ENCODE measurements around the gene KCNB1.

KCNB1 gene

DNA sequence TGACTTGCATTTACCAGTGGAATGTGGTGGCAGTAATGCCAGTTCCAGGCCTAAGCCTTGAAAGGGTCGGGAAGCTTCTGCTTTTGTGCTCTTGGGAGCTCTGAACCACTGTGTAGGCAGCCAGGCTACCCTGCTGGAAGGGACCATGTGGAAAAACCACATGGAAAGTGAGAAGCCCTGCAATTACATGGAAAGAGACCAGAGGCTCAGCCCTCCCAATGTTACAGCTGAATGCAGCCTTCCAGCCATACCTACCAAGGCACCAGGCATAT is 14.9 kb upstream of the KCNB1 start:
- no peak for DNase-seq (ENCODE audit: low read depth)

DNA sequence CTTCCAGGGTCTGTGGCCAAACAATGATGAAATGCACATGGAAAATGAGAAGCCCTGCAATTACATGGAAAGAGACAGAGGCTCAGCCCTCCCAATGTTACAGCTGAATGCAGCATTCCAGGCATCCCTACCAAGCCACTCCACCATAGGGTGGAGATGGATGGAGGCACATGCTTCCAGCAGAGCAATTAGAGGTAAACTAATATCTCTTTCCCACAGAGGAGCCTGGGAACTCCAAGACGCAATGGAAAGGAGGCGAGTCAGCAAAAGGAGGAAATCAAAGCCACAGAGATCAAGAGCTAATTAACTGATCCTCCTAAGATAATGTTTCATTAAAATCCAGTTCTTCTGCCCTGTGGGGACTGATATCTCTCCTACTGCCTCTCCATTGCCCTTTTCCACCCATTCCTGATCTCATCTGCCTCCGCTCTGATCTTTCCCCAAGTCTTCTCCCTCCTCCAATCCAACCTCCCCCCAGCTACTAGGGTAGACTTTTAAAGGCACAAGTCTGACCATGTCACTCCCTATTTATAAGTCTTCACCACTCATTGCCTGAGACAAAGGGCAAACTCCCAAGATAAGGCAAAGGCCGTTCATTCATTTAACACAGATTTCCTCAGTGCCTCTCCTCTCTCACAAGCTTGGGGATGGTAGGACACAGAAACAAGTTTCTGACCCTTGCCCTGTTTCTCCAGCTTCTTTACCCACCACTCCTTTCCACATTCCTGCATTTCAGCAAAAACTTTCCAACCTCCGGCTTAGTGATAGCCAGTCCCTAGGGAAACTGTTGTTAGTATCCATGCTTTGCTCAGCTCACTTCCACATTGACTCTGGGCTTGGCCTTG is 14.3 kb upstream of the KCNB1 start:
- DNase-seq (ENCODE audit: low read depth) = no peak

DNA sequence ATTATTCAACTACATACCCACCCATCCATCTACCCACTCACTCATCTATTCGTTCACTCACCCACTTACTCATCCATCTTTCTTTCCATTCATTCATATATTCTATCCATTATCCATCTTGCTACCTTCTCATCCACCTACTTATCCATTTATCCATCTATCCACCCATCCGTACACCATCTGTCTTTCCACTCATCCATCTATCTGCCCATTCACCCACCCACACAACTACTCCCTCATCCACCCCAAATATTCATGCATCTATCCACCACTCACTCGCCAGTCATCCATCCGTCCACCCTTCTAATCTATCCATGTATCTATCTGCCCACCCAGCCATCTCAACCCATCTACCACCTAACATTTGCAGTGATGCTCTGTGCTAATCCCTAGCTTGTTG is 13.6 kb upstream of the KCNB1 start:
- no peak for DNase-seq (ENCODE audit: low read depth)

DNA sequence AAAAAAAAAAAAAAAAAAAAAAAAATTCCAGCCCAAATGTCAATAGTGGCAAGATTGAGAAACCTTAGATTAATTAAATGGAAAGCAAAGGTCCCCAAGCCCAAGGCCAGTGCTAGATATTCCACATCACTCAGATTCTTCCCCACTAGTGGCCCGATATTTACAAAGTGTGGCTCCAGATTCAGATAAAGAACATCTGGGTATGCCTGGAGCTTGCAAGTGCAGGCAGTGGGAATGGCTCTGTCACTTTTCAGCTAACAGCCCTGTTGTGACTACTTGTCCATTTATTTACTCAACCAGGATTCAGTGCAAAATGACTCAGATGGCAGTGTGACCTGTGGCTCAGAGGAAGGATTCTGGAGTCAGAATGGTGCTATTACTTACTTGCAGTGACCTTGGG is 8.2 kb upstream of the KCNB1 start:
- no peak for DNase-seq (ENCODE audit: low read depth)

DNA sequence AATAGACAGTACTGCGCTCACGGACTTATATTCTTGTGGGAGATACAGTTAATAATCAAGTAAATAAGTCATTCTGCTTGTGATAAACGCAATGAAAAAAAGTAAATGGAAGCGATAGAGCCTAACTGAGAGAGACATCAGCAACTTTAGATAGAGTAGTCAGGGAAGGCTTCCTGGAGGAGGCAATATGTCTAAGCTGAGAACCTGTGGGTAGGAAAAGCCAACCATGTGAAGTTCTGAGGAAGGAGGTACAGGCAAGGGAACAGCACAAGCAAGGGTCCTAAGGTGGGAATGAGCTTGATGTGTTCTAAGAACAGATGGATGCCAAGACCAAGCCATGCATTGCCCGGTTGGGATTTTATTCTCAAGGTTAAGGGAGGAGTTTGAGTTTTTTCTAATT is 7.2 kb upstream of the KCNB1 start:
- DNase-seq (ENCODE audit: low read depth) = no peak

DNA sequence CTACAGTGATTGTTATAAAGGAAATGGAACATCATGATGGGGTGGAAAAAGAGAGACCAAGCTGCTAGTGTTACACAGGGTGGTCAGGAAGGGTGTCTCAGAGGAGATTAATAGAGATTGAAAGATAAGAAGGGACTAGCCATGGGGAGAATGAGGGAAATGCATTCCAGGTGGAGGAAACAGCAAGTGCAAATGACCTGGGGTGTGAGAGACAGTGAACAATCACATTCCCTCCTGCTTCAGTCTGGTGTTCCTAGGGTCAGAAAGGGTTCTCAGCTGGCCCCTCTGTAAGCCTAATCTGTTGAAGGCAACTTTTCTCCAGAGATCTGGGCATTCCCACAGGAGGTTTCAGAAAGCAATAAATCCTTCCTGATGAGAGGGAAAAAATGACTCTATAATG is 3.6 kb upstream of the KCNB1 start:
- DNase-seq (ENCODE audit: low read depth) = no peak

DNA sequence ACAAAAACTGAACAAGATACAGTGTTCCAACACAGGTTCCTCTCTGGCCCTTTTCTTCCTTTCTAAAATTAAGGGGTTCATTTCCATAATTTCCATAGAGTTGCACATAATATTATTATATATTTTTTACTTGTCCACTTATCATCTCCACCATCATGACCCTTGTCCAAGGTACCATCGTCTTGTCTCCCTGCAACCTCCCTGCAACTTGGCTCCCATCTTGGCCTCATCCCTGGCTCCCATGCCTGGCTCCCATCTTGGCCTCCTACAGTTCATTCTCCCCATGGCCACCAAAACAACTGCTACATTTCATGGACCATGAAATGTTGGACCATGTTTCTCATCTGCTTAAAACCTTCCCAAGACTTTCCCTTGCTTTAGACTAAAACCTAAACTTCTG is 3.1 kb upstream of the KCNB1 start:
- no peak for DNase-seq (ENCODE audit: low read depth)

DNA sequence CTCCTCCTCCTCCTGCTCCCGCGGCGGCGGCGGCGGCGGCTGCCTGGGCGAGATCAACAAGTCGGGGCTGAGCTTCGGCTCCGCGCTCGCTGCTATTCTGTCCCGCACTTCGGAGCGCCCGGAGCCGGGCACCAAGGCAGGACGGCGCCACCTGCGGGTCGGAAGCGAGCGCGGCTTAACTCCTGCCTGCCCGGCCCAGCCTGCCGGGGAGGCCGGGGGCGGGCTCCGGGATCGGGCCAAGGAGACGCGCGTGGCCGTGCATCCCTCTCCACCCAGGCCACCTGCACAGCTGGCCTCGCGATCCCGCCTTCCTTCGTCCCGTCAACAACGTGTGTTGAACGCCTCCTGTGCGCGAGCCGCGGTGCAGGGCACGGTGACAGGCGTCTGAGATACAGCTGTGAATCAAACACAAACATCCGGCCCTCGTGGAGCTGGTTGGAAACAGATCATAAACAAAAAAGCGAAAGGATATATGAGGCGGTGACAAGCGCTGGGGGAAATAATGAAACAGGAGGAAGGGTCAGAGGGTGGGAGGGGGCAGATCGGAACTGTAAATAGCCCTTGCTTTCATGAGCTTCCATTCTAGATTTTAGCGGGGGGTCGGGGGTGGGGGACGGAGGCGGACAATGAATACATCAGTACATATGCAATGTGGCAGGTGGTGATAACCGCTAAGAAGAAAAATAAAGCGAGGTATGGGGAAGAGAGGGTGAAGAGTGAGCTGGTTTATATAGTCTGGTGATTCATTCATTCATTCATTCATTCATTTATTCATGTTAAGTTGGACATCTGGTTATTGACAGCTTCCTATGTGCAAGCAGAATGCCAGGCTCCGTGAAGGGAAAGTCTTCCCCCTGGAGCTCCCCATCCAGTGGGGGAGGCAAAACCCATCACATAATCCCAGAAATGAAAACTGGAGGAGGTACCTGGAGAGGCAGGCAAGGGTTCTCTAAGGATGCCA is 2.0 kb upstream of the KCNB1 start:
- no peak for DNase-seq (ENCODE audit: low read depth)

DNA sequence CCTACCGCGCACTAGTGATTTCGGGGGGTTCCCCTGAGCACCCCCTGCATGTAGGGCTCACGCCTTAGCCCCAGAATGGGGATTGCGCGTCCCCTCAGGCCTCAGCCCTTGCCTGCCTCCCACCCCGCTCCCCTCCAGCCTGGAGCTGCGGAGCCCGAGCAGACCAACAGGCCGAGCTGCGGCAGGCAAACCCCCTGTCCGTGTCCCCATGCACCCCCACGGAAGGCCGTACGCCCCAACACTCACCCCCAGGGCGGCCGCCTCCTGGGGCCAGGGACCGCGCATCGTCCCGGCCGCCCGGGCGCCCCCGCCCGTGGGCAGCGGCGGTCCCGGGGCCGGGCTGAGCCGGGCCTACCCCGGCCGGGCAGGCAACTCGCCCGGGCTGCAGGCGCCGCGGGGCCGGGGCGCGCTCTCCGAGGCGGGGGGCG is 1.2 kb upstream of the KCNB1 start:
- no peak for DNase-seq (ENCODE audit: low read depth)

DNA sequence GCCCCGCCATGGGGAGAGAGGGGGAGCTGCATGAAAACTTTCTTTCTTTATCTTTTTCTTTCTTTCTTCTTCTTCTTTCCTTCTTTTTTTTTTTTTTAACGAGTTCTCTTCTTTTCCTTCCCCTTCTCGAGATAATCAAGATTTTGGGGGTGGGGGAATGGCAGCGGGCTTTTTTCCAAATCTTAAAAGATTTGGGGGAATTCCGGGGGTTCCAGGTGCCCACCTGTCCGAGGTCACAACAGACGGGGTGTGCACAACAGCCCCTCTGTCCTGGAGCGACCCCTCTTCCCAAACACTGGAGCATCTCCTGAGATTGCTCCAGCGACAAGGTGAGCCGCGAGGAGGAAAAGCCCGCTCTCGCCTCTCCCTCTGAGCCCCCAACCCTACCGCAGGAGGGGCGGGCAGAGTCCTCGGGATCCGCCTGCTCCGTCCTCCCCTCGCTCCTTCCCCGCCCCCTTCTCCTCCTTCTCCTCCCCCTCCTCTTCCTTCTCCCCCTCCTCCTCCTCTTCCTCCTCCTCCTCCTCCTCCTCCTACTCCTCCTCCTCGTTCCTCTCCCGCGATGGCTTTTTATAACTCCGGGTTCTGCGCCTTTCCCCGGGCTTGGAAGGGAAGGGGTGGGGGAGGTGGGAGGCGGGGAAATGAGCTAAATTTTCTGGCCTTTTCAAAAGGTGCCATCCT is 689 bp upstream of the KCNB1 start:
- no peak for DNase-seq (ENCODE audit: low read depth)

DNA sequence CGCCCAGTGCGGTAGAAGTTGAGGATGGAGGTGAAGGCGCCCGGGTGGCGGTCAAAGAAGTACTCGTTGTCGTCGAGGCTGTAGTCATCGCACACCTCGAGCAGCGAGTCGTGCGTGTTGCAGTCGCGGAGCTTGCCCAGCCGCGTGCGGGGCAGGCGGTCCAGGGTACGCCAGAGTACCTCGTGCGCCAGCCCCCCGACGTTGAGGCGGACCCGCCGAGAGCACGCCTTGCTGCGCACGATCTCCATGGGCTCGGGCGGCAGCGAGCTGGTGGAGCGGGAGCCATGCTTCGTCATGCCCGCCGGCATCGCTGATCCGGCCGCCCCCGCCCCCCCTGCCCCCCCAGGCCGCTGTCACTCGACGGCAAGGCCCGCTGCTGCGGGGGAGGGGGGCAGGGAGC is 295 bp downstream of the KCNB1 start:
- no peak for DNase-seq (ENCODE audit: low read depth)

DNA sequence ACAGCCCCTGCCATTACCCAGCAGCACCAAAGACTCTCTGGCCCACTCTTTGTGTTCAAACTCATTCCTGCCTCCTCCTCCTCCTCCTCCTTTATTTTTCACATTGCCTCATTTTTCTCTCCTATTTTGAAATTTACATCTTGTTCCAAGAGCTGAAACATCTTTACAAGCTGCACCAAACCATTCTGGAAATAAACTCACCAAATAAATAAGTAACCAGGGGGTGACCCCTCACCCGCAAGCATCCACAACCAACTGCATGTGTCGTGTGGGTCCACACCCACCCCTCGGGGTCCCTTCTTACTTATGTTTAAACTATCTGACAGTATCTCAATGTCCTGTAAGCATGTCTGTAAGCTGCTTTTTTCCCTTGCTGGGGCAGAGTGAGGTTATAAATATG is 1.4 kb downstream of the KCNB1 start:
- no peak for DNase-seq (ENCODE audit: low read depth)

DNA sequence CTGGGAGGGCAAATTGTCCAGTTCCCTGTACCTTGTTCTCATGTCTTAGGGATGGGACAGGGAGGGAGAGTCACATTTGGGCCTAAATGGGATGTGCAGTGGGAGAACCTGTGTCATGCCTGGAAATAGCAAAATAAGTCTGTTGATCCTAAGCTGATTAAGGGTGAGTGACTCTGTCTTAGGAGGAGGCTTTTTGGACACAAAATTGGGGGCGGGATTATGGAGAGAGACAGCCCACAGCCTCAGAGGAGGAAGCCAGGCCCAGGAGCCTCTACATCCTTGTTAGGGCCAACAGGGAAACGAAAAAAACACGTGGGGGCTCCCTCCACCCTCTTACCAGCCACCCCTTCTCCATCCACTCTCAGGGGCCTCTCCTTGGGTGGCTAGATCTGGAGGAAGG is 2.2 kb downstream of the KCNB1 start:
- no peak for DNase-seq (ENCODE audit: low read depth)

DNA sequence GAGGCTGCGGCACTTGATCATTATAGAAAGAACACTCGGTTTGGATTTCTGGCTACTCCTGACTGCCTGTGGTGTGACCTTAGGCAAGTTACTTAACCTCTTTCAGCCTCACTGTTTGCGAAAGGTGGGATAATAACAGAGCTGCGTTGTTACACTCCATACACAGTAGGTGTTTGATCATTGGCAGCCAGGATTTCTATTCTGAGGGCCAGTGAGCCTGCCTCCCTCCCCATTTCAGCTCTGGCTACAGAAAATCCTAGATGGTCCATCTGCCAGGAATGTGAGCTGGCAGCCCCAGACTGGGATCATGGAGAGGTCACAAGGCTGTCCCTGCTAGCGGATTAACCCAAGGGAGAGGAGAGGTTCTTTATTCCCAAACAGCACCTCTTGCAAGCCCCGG is 2.7 kb downstream of the KCNB1 start:
- DNase-seq (ENCODE audit: low read depth) = no peak

DNA sequence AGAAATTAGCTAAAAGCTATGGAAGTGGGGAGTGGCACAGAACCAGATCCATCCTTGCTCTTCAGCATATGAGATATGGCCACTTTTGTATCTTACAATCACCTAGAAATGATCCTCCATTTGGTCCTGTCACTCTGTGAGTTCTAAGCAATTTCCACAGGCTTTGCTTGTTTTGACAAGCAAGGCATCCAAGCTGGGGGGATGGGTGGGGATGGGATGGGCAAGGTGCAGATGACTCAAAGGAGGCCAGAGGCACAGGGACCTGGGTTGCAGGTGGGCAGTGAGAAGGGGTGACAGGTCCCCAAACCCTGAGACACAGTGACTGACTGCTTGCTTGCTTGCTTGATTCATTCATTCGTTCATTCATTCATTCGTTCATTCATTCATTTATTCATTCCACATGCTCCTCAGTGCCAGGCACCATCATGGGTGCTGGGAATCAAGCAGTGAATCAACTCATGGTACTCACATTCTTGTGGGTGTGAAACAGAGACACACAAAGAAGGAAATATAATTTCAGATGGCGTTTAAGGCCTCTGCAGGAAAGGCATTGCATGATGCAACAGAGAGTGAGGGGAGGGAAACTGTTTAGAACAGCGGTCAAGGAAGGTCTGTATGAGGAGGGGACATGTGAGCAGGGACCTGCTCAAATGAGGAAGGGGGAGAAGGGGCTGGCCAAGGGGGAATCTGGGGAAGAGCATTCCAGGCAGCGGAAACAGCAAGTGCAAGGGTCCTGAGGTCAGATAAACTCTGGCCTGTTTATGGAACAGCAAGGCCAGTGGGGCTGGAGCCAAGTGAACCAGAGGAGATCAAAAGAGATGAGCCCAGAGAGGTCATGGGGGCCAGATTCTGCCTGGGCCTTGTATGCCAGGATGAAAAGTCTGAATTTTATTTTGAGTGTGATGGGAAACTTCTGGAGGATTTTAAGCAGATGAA is 3.4 kb downstream of the KCNB1 start:
- no peak for DNase-seq (ENCODE audit: low read depth)

DNA sequence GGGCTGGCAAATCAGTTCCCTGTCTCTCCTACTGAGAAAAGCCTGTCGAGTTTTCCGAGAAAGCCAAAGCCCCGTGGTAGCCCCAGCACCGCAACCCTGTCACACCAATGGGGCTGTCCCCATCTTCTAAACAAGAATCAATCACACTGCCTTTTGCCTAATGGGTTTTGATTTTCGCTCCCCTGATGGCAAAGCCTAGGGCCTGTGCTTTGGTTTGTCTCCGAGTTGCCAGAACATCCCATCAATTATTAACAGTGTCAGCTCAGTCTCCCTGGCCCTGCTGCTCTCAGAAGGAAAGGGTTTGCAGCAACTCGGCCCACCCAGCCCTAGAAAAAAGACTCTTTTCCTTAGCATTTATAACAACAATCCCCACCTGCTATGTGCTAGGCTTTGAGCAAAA is 4.2 kb downstream of the KCNB1 start:
- DNase-seq (ENCODE audit: low read depth) = no peak

DNA sequence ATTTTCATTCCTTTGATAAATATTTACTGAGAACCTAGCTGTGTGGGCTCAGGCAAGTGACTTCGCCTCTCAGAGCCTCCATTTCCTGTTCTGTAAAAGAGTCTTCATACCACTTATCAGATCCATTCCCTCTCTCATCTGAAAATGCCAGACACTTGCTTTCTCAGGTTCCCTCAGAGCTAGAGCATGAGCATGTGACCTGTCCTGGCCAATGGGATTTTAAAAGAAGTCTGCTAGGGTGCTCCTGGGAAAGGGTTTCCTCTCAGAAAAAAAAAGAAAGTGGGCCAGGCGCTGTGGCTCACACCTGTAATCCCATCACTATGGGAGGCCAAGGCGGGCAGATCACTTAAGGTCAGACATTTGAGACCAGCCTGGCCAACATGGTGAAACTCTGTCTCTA is 5.3 kb downstream of the KCNB1 start:
- no peak for DNase-seq (ENCODE audit: low read depth)

DNA sequence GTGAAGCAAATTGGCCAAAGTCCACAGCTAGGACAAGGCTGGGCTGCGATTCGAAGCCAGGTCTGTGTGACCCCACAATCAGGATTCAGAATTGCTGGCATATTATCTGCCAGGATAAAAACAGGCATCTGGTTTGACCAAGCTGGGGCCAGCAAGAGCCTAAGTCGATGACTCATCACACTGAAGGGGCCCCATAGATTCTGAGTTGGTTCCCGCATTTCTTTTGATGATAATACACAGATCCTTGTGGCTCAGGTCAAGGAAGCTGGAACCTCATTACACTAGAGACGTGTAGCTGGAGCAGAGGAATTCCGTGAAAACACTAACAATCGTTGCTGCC is 6.5 kb downstream of the KCNB1 start:
- no peak for DNase-seq (ENCODE audit: low read depth)

DNA sequence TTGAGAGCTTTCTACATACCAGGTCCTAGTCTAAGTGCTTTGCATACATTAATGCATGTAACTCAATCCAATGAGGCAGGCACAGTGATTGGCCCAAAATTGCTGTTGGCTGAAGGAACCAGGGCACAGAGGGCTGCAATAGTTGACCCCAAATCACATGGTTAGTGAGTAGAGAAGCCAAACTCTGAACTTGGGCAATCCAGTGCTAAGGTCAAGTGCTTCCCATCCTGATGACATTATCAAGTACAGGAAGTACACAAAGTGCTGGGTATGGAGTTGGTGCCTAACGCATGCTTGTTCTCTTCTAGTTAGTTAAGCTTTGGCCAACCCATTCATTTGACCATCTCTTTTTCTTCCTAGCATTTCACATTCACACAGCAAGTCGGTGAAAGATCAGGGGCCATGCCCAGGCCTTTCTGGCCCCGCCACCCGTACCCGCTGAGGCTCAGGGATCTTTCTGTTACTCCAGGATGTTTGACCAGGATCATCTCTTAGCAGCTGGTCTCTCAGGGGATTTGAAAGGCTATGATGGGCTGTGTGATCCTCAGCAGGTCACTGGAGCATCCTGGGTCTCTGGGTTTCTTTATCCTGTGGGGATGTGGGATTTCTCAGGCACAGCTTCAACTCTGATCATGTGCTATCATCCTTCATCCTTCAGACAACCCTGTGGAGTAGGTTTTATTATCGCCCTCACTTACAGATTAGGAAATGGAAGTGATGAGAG is 7.0 kb downstream of the KCNB1 start:
- no peak for DNase-seq (ENCODE audit: low read depth)

DNA sequence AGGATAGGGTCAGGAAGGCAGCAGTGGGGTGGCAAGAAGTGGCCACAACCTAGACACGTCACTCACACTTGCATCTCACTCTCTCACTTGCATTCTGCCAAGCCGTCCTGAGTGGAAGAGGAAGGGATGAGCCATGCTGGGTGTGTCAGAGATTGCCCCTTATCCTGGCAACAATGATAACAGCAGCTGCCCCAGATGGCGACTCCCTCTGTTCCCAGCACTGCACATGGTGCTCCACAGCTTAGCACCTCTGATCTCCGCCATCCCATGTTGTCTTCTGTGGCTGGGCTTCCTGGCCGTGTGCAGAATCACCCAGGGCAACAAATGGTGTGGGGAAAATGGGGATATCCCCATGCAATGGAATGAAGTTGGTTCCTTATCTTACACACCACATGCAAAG is 11.1 kb downstream of the KCNB1 start:
- no peak for DNase-seq (ENCODE audit: low read depth)

DNA sequence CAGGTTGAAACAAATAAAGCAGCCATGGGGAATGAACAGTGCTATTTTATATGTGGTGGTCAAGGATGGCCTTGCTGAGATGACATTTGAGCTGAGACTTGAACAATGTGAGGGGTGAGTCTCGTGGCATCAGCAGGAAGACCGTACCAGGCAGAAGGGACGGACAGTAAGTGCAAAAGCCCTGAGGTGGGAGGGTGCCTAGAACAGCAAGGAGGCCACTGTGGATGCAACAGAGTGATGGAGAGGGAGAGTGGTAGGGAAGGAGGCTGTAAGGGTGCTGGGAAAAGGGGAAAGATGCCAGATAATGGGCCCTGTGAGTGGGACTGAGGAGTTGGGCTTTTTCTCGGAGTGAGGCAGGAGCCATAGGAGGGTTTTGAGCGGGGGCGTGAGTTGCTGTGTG is 11.5 kb downstream of the KCNB1 start:
- no peak for DNase-seq (ENCODE audit: low read depth)
